HG02678 (cell line): ENCODE measurements around the gene ABCA7.
"Not testable (repeated sequence)": the region's sequence is repeated elsewhere in the genome, so short reads cannot be mapped to it uniquely, and the experiment has no call there.

Source experiments
- ATAC-seq: cut with Tn5 transposase; IDR thresholded peaks from one replicate; pipeline ENCODE4 v1.9.1; 2021; ENCODE audit warnings: mild to moderate bottlenecking, moderate library complexity; ENCODE audit not compliant: unreplicated experiment

ABCA7 gene

GRCh38 chr19:1015061-1015781 lies 24.7 kb upstream of the ABCA7 start:
- ATAC-seq = no peak

DNA sequence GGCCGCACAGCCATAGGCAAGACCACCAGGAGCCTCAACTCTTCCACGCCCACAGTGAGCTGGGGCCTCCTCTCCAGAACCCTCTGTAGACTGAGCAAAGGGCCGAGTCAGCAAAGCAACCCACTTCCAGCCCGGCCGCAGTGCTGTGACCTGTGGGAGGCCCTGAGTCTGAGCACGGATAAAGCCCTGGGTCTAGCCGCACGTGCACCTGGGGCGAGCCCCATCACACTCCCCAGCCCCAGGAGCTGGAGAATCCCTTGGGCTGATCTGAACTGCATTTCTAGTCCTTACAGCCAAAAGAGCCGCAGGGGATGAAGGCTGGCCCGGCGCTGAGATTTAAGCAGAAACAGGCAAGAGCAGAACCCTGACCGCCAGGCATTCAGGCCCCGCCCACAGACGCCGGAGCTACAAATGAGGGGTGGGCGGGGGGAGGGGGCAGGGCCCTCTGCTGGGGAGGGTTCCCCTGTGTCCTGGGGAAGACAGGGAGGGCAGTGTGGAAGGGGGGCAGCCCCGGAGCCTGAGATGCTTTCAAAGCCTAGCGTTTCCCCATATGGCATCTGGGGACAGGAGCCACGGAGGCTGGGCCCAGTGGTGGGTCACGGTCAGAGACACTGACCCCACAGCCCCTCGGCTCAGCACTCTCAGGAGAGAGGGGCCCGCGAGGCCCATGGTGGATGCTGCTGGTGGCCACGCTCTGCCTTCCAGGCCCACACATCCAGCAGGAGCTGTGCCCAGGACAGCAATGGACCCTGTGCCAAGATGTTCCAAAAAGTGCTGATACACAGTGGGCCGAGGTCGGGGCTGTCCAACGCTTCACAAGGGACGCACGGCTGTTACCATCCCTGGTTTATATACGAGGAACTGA lies 23.9 kb upstream of the ABCA7 start:
- no peak for ATAC-seq

- ATAC-seq = no peak
Measured at GRCh38 chr19:1016647-1017114, 23.2 kb upstream of the ABCA7 start.

DNA sequence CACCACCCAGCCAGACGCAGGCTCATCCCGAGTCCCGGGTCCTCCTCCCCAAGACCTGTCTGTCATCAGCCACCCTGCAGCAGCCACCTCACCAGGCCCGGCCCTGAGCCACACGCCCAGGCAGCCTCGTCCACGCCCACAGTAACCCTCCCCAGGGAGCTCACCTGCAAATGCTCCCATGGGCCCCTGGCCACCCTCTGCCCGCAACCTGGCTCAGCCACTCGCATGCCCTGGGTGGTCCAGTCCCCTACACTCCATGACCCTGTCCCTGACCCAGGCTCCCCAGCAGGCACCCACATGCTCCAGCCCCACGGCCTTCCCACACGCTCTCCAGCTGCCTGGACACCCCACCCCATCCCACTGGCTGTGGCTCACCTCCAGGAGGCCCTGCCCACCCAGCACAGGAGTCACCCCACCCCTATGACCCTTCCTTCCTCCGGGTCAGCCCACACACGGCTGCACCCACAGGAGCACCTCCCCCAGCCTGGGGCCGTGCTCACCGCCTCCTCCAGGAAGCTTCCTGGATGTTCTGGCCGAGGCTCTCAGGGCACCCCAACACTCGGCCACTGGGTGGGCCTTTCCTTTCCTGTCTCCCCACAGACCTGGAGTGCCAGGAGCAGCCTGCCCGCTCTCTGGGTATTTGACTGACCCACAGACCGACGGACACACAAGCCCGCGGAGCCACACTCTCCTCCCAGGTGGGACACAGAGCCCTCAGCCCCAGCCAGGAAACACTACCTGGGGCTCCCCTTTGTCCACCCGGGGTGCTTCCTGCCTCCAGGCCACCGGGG lies 22.6 kb upstream of the ABCA7 start:
- ATAC-seq = no peak

DNA sequence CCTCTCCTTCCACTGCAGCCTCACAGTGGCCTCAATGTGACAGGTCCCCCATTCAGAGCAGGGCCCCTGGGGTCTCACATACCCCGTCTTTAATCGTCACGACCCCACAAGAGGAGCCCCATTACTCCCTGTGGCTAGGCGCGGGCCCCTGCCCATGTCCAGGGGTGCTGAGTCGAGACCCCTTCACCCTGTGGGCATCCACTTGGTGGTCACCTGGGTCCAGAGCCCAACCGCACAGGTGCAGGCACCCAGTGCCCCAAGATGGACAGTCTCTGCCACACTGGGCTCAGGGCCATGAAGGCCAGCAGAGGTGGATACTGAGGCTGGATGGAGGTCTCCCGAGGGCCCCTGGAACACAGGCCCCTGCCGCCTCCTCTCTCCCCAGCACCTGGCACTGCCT lies 22.0 kb upstream of the ABCA7 start:
- no peak for ATAC-seq

DNA sequence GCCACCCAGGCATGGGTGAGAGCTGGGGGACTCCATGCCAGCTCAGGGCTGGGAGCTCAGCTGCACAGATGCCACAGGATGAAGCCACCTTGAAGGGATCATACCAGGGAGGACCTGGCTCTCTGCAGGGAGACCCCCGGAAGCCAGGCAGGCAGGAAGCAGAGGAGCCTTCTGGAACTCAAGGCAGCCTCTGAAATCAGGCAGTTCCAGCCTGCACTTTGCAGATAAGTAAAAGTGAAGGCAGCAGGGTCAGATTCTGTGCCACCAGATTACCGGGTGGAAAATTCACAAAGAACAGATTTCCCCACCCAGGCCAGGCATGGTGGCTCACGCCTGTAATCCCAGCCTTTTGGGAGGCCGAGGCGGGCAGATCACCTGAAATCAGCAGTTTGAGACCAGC lies 21.5 kb upstream of the ABCA7 start:
- ATAC-seq = no peak

- ATAC-seq = no peak
Measured at GRCh38 chr19:1018932-1019615, 20.8 kb upstream of the ABCA7 start.

DNA sequence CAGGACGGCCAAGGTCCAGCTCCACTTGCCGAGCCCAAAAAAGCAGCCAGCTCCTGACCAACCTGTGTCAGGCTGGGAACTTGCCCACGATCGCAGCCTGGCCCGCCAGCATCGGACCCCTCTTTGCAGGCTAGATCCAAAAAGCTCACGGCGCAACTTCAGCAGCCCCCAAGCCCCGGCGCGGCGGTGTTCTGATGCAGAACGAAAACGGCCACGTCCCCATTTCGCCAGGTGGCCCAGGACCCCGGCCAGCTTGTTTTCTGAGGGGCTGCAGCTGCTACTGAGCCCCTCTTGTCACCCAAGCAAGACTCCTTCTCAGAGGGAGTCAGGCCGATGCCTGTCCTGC lies 20.3 kb upstream of the ABCA7 start:
- no peak for ATAC-seq

DNA sequence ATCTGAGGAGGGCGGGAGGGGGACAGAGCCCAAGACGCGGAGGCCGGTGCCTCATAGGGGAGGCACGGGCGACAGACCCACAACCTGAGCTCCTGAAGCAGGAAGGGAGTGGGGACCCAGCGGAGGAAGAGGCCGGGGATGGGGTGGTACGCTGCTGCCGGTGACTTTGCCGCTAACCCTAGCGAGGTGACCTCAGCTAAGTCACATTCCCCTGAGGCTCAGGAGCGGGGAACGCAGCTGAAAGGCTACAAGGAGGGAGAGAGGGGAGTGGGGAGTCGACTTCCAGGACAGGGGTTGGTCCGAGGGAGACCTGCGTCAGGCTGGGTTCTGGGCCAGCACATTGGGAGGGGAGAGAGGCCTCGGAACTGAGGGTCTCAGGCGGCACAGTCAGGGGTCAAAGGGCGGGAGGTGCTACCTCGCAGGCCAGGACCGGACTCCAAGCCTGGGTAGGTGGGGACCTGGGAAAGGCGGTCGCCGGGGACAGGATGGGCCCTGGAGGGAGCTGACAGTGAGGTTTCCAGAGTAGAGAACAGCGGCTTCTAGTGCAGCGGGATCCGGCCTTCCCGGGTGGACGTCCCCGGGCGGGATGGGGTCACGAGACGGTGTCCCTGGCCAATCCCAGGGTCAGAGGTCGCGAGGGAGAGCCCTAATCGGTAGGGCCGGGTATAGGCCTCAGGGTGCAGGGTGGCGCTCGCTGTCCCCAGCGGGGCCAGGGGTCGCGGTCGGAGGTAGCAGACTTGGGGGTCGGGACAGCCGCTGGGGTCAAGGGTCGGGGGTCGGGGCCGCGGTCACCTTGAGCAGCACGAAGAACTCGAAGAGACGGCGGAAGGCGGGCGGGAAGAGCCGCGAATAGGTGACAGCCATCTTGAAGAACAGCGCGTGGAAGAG lies 19.7 kb upstream of the ABCA7 start:
- no peak for ATAC-seq

- peak; percentile 90 for ATAC-seq
Measured at GRCh38 chr19:1020868-1021425, 19.0 kb upstream of the ABCA7 start, which contains the start of gene TMEM259. Gene TMEM259, minus strand, starts transcription at chr19:1021123. Its CDS starts 127 bp downstream, at chr19:1020996.

- ATAC-seq = not testable (repeated sequence)
Measured at GRCh38 chr19:1023883-1024188, 16.1 kb upstream of the ABCA7 start.

GRCh38 chr19:1025080-1025479 lies 14.8 kb upstream of the ABCA7 start:
- ATAC-seq = not testable (repeated sequence)

DNA sequence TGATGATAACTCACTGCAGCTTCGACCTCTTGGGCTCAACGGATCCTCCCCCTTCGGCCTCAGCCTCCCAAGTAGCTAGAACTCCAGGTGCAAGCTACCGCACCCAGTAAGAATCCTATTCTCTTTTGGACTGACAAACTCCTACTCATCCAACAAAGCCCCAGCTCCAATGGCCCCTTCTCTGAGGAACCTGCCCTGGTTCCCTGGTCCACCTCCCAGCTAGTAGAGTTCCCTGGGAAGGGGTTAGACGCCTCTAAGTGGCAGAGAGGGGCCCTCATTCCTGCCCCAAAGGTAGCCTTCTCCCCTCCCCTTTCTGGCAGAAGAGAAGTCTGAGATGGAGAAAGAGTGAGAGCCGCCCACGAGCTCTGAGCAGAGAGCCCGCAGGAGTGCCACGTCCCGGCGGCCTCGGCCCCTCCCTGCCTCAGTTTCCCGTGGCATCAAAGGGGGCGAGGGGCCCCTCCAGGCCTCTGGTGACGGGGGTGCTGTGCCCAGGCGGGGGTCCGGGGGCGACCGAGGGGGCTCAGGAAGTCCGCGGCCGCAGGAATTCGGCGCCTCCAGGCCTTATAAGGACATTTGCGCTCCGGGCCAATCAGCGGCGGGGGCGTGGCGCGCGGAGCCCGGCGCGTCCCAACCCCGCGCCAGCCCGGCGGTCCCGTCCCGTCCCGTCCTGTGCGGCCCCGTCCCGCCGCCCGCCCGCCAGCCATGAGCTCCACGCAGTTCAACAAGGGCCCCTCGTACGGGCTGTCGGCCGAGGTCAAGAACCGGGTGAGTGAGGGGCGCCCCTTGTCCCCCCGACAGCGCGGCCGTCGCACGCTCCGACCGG lies 13.7 kb upstream of the ABCA7 start, which contains the start of gene CNN2:
CNN2 (plus strand) TSS at position 649 of the 823 bp plus-strand sequence; CDS start at position 703, 54 bp downstream.
- ATAC-seq = peak; percentile 63

DNA sequence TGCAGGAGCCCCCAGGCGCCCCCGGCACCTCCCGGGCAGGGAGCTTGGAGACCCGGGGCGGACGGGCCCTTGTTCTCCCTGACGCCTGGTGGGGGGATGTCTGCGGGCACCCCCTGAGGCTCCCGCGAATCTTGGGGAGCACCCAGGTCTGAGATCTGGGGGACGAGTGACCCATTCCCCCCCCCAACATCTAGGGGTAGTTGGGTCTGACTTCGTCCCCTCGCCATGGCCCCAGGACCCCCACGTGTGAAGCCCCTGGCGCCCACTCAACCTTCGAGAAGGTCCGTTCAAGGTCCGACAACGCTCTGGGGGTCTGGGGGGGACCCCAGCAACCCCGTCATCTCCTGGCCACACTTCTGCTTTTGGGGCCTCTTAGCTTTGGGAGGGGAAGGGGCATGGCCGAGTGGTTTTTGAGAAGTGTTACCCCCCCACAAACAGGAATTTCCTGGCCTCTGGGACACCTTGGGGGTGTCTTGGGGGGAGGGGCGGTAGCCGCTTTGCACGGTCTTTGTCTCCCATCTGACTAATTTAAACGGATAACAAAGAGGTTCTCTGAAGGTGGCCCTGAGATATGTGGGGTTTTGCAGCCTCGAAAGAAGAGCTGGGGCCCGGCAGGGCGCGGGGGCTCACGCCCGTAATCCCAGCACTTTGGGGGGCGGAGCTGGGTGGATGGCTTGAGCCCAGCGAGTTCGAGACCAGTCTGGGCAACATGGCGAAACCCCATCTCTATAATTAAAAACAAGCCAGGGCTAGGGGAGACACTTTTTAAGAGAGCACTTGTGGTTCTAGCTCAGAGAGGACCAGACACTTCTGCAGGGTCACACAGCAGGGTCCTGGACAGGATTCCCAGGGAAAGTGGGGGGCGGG lies 12.9 kb upstream of the ABCA7 start:
- no peak for ATAC-seq

GRCh38 chr19:1027650-1028061 lies 12.3 kb upstream of the ABCA7 start:
- ATAC-seq = no peak

GRCh38 chr19:1028062-1028926 lies 11.6 kb upstream of the ABCA7 start:
- no peak for ATAC-seq
